Mononuclear cell (primary cell): Measurements from ENCODE around the gene BRI3BP. TPM values are rescaled to one million over a fixed set of nuclear protein-coding genes. Genes with fewer than 3 reads are reported as not detected.

Source experiments
- H3K27me3 ChIP-seq: 2 replicates; pipeline ENCODE4 v1.6.0; 2011; ENCODE audit warnings: low read length, control low read depth; ENCODE audit not compliant: insufficient read depth
- H3K4me1 ChIP-seq: 2 replicates; pipeline ENCODE4 v1.5.1; 2011; ENCODE audit warnings: mild to moderate bottlenecking, low read length, control low read depth; ENCODE audit not compliant: insufficient read depth
- H3K4me3 ChIP-seq: 2 replicates; pipeline ENCODE4 v1.5.1; 2011; ENCODE audit warnings: mild to moderate bottlenecking, low read length, moderate library complexity
- H3K9me3 ChIP-seq: 2 replicates; pipeline ENCODE4 v1.5.1; 2011; ENCODE audit warnings: low read depth, mild to moderate bottlenecking, control low read depth, low read length
- total RNA-seq: library from RNA; depleted of rRNA; stranded (reverse); fragments of >200 nt; gene quantifications from one replicate; pipeline ENCODE4 v1.2.3, GENCODE V29; 2012

The BRI3BP gene
- 2.0 TPM for total RNA-seq

- Histone ChIP-seq H3K4me3 (peak within 1 kb of the TSS; percentile 54), H3K9me3 (no peaks in the 10 kb centered on the region), H3K4me1 (peaks cover 49% of the 10 kb centered on the region), H3K27me3 (no peaks in the 10 kb centered on the region)
Observed at GRCh38 chr12:124993626-124994436, at the start of gene BRI3BP. Gene BRI3BP (plus strand): TSS chr12:124993645. CDS start chr12:124993791, 146 bp downstream.

GRCh38 chr12:124946447-124946793 lies 47.0 kb upstream of the BRI3BP start:
- Histone ChIP-seq H3K27me3 (no peaks in the 10 kb centered on the region), H3K4me1 (peaks cover 11% of the 10 kb centered on the region), H3K4me3 (no peak overlapping the region), H3K9me3 (no peaks in the 10 kb centered on the region)

GRCh38 chr12:124947013-124947412 lies 46.4 kb upstream of the BRI3BP start:
- H3K9me3 ChIP-seq, result no peaks in the 10 kb centered on the region
- H3K4me3 ChIP-seq, result no peak overlapping the region
- peaks cover 11% of the 10 kb centered on the region for H3K4me1 ChIP-seq
- H3K27me3 ChIP-seq, result no peaks in the 10 kb centered on the region

- no peaks in the 10 kb centered on the region for H3K9me3 ChIP-seq
- no peaks in the 10 kb centered on the region for H3K27me3 ChIP-seq
- no peak overlapping the region for H3K4me3 ChIP-seq
- H3K4me1 ChIP-seq, result peaks cover 11% of the 10 kb centered on the region
Observed at GRCh38 chr12:124947561-124948398, 45.7 kb upstream of the BRI3BP start.

- H3K4me3 ChIP-seq, result no peak overlapping the region
- H3K4me1 ChIP-seq, result peaks cover 11% of the 10 kb centered on the region
- H3K9me3 ChIP-seq, result no peaks in the 10 kb centered on the region
- H3K27me3 ChIP-seq, result no peaks in the 10 kb centered on the region
Observed at GRCh38 chr12:124949066-124949465, 44.4 kb upstream of the BRI3BP start.

- Histone ChIP-seq H3K9me3 (no peaks in the 10 kb centered on the region), H3K4me3 (no peak overlapping the region), H3K4me1 (peaks cover 11% of the 10 kb centered on the region), H3K27me3 (no peaks in the 10 kb centered on the region)
Observed at GRCh38 chr12:124949779-124950728, 43.4 kb upstream of the BRI3BP start.

GRCh38 chr12:124952295-124952694 lies 41.1 kb upstream of the BRI3BP start:
- Histone ChIP-seq H3K4me3 (no peak overlapping the region), H3K9me3 (no peaks in the 10 kb centered on the region), H3K27me3 (no peaks in the 10 kb centered on the region), H3K4me1 (no peaks in the 10 kb centered on the region)

- Histone ChIP-seq H3K27me3 (no peaks in the 10 kb centered on the region), H3K4me3 (no peak overlapping the region), H3K9me3 (no peaks in the 10 kb centered on the region)
Observed at GRCh38 chr12:124952801-124953200, 40.6 kb upstream of the BRI3BP start.

GRCh38 chr12:124953689-124954405 lies 39.6 kb upstream of the BRI3BP start:
- H3K27me3 ChIP-seq, result no peaks in the 10 kb centered on the region
- H3K9me3 ChIP-seq, result no peaks in the 10 kb centered on the region
- no peaks in the 10 kb centered on the region for H3K4me1 ChIP-seq
- no peak overlapping the region for H3K4me3 ChIP-seq

More at GRCh38 chr12:124952801-124953200, 40.6 kb upstream of the BRI3BP start:
- H3K4me1 ChIP-seq, result no peaks in the 10 kb centered on the region

- no peaks in the 10 kb centered on the region for H3K4me1 ChIP-seq
- H3K27me3 ChIP-seq, result no peaks in the 10 kb centered on the region
- H3K9me3 ChIP-seq, result no peaks in the 10 kb centered on the region
- H3K4me3 ChIP-seq, result no peak overlapping the region
Observed at GRCh38 chr12:124954771-124955170, 38.7 kb upstream of the BRI3BP start.

GRCh38 chr12:124956571-124956970 lies 36.9 kb upstream of the BRI3BP start:
- no peaks in the 10 kb centered on the region for H3K4me1 ChIP-seq

GRCh38 chr12:124961055-124961454 lies 32.4 kb upstream of the BRI3BP start:
- H3K27me3 ChIP-seq, result no peaks in the 10 kb centered on the region
- no peak overlapping the region for H3K4me3 ChIP-seq
- no peaks in the 10 kb centered on the region for H3K4me1 ChIP-seq
- H3K9me3 ChIP-seq, result no peaks in the 10 kb centered on the region

More at GRCh38 chr12:124956571-124956970, 36.9 kb upstream of the BRI3BP start:
- no peaks in the 10 kb centered on the region for H3K27me3 ChIP-seq
- no peaks in the 10 kb centered on the region for H3K9me3 ChIP-seq
- H3K4me3 ChIP-seq, result no peak overlapping the region

GRCh38 chr12:124963211-124963610 lies 30.2 kb upstream of the BRI3BP start:
- H3K9me3 ChIP-seq, result no peaks in the 10 kb centered on the region
- H3K27me3 ChIP-seq, result no peaks in the 10 kb centered on the region
- no peak overlapping the region for H3K4me3 ChIP-seq
- H3K4me1 ChIP-seq, result no peaks in the 10 kb centered on the region

- H3K4me1 ChIP-seq, result no peaks in the 10 kb centered on the region
- H3K27me3 ChIP-seq, result no peaks in the 10 kb centered on the region
- no peak overlapping the region for H3K4me3 ChIP-seq
- no peaks in the 10 kb centered on the region for H3K9me3 ChIP-seq
Observed at GRCh38 chr12:124964251-124964650, 29.2 kb upstream of the BRI3BP start.
